H1 (cell line): Measurements from ENCODE around the gene PSKH1. TPM values are rescaled to one million over a fixed set of nuclear protein-coding genes. Genes with fewer than 3 reads are reported as not detected.

ENCODE experiments used
- CTCF ChIA-PET: fragments of 300-600 bp; sonication (Branson Sonifier 250); formaldehyde crosslinking; loops from one replicate; lab custom pipeline; 2021; ENCODE audit not compliant: partially characterized antibody; lab: Charles Lee
- POLR2A ChIA-PET: fragments of 300-600 bp; sonication (Branson Sonifier 250); formaldehyde crosslinking; loops from one replicate; lab custom pipeline; 2021; ENCODE audit warnings: inconsistent platforms; ENCODE audit not compliant: partially characterized antibody; lab: Charles Lee
- DNase-seq, 2 experiments: peaks; one replicate each; pipeline versions ENCODE4 v3.0.0 to v3.0.0-alpha.2; 2010 to 2022; ENCODE audit warnings: low spot score in 2 of 2, low read depth in 1 of 2, mixed read lengths in 1 of 2
- FAIRE-seq: peaks from 2 replicates; lab custom pipeline; 2011; peaks lifted over from hg19 to GRCh38; lab: Jason Lieb, UNC
- H2AFZ ChIP-seq: 2 replicates; pipeline ENCODE4 v1.8.1; 2012; ENCODE audit warnings: low read length, inconsistent platforms
- H2AK5ac ChIP-seq: 2 replicates; pipeline ENCODE4 v1.6.1; 2013; ENCODE audit warnings: low read depth, low read length
- H2BK120ac ChIP-seq: replicated peaks from 2 replicates; pipeline ENCODE3; 2013; ENCODE audit warnings: low read depth, low read length, inconsistent platforms
- H2BK12ac ChIP-seq: 2 replicates; pipeline ENCODE4 v1.6.1; 2013; ENCODE audit warnings: low read depth, low read length
- H2BK15ac ChIP-seq: 2 replicates; pipeline ENCODE4 v1.6.1; 2013; ENCODE audit warnings: low read length
- H2BK20ac ChIP-seq: 2 replicates; pipeline ENCODE4 v1.6.1; 2013; ENCODE audit warnings: low read length
- H2BK5ac ChIP-seq: 2 replicates; pipeline ENCODE4 v1.6.1; 2013; ENCODE audit warnings: low read depth, low read length
- H3K14ac ChIP-seq: 2 replicates; pipeline ENCODE4 v1.6.1; 2013; ENCODE audit warnings: inconsistent platforms; ENCODE audit not compliant: insufficient read length
- H3K18ac ChIP-seq: 2 replicates; pipeline ENCODE4 v1.6.1; 2013; ENCODE audit warnings: low read length; ENCODE audit errors: extremely low read depth
- H3K23ac ChIP-seq: 2 replicates; pipeline ENCODE4 v1.6.1; 2013; ENCODE audit warnings: inconsistent platforms; ENCODE audit not compliant: insufficient read length
- H3K23me2 ChIP-seq: 2 replicates; pipeline ENCODE4 v1.6.1; 2013; ENCODE audit warnings: low read depth, low read length
- H3K27ac ChIP-seq: 2 replicates; pipeline ENCODE4 v1.6.1; 2011; ENCODE audit warnings: low read depth, low read length, inconsistent platforms
- H3K27me3 ChIP-seq, 4 experiments: replicated peaks in 1 of 4; 1 replicate in 1 of 4; 2 replicates in 3 of 4; pipeline versions ENCODE4 v1.6.1 to v1.8.1; 2011 to 2013; ENCODE audit warnings: low read length in 3 of 4, mild to moderate bottlenecking in 3 of 4, inconsistent platforms in 2 of 4, mixed read lengths in 2 of 4, moderate library complexity in 1 of 4; ENCODE audit not compliant: control insufficient read depth in 3 of 4, insufficient read depth in 3 of 4; ENCODE audit errors: extremely low read depth in 1 of 4
- H3K36me3 ChIP-seq, 4 experiments: 2 replicates each; pipeline versions ENCODE4 v1.6.1 to v1.8.1; 2011 to 2013; ENCODE audit warnings: mild to moderate bottlenecking in 4 of 4, low read length in 3 of 4, moderate library complexity in 2 of 4, control low read depth in 1 of 4, inconsistent platforms in 1 of 4; ENCODE audit not compliant: insufficient read depth in 4 of 4, control insufficient read depth in 2 of 4
- H3K4ac ChIP-seq: replicated peaks from 2 replicates; pipeline ENCODE3; 2013; ENCODE audit warnings: low read length, low read depth, mixed read lengths, inconsistent platforms; ENCODE audit not compliant: insufficient read length
- H3K4me1 ChIP-seq, 4 experiments: replicated peaks in 1 of 4; 1 replicate in 1 of 4; 2 replicates in 3 of 4; pipeline versions ENCODE4 v1.6.1 to v1.8.1; 2011 to 2013; ENCODE audit warnings: low read length in 3 of 4, inconsistent platforms in 2 of 4, mixed read lengths in 1 of 4; ENCODE audit not compliant: insufficient read depth in 4 of 4, control insufficient read depth in 3 of 4
- H3K4me2 ChIP-seq, 2 experiments: 2 replicates each; pipeline versions ENCODE4 v1.6.1 to v1.8.1; 2011 to 2013; ENCODE audit warnings: low read depth in 2 of 2, low read length in 2 of 2, control low read depth in 1 of 2, inconsistent platforms in 1 of 2, mild to moderate bottlenecking in 1 of 2; ENCODE audit not compliant: insufficient read depth in 1 of 2
- H3K4me3 ChIP-seq, 4 experiments: fragments of 200-600, 300-600 bp in 1 of 4; sonication (generic), shearing (Covaris generic), sonication (Bioruptor Twin) in 1 of 4; 2 replicates each; pipeline versions ENCODE4 v1.5.1 to v1.8.1; 2011 to 2016; ENCODE audit warnings: low read length in 4 of 4, low read depth in 3 of 4, control low read depth in 2 of 4, inconsistent platforms in 2 of 4, mild to moderate bottlenecking in 2 of 4, mixed read lengths in 1 of 4, moderate library complexity in 1 of 4; ENCODE audit not compliant: insufficient read depth in 2 of 4; ENCODE audit errors: extremely low read depth in 1 of 4
- H3K56ac ChIP-seq: replicated peaks from 2 replicates; pipeline ENCODE3; 2013; ENCODE audit warnings: low read depth, mild to moderate bottlenecking, mixed read lengths, low read length, inconsistent platforms; ENCODE audit not compliant: insufficient read length
- H3K79me1 ChIP-seq: 2 replicates; pipeline ENCODE4 v1.6.1; 2013; ENCODE audit warnings: low read depth, low read length, control low read depth
- H3K79me2 ChIP-seq, 2 experiments: 2 replicates each; pipeline versions ENCODE4 v1.6.1 to v1.8.1; 2012 to 2013; ENCODE audit warnings: low read length in 2 of 2, mild to moderate bottlenecking in 2 of 2, inconsistent platforms in 1 of 2; ENCODE audit not compliant: insufficient read depth in 2 of 2, control insufficient read depth in 1 of 2
- H3K9ac ChIP-seq, 4 experiments: replicated peaks in 1 of 4; 1 replicate in 1 of 4; 2 replicates in 3 of 4; pipeline versions ENCODE4 v1.6.1 to v1.8.1; 2011 to 2013; ENCODE audit warnings: low read depth in 3 of 4, low read length in 3 of 4, control low read depth in 2 of 4, mild to moderate bottlenecking in 2 of 4, moderate library complexity in 2 of 4, inconsistent platforms in 1 of 4; ENCODE audit errors: extremely low read depth in 1 of 4
- H3K9me3 ChIP-seq, 2 experiments: 2 replicates each; pipeline versions ENCODE4 v1.6.1 to v1.8.1; 2012 to 2013; ENCODE audit warnings: mild to moderate bottlenecking in 2 of 2, moderate library complexity in 2 of 2, control low read depth in 1 of 2, inconsistent platforms in 1 of 2, low read depth in 1 of 2, low read length in 1 of 2, mixed read lengths in 1 of 2; ENCODE audit not compliant: insufficient read depth in 2 of 2
- H4K20me1 ChIP-seq, 2 experiments: replicated peaks in 1 of 2; 2 replicates each; pipeline versions ENCODE3 to v1.8.1; 2011 to 2013; ENCODE audit warnings: inconsistent platforms in 2 of 2, low read length in 2 of 2, mild to moderate bottlenecking in 1 of 2; ENCODE audit not compliant: insufficient read depth in 2 of 2, control insufficient read depth in 1 of 2
- H4K5ac ChIP-seq: 2 replicates; pipeline ENCODE4 v1.6.1; 2013; ENCODE audit warnings: low read length, low read depth, mixed read lengths, inconsistent platforms; ENCODE audit not compliant: insufficient read length
- H4K8ac ChIP-seq: 2 replicates; pipeline ENCODE4 v1.8.0; 2013; ENCODE audit warnings: mild to moderate bottlenecking, moderate library complexity, low read length, inconsistent platforms; ENCODE audit not compliant: insufficient read depth; ENCODE audit errors: extremely low read depth
- H4K91ac ChIP-seq: replicated peaks from 2 replicates; pipeline ENCODE3; 2013; ENCODE audit warnings: low read length, mixed read lengths, inconsistent platforms; ENCODE audit not compliant: insufficient read length
- ASH2L ChIP-seq: fragments of 200-600, 300-600 bp; sonication (generic); IDR thresholded peaks from one replicate; pipeline ENCODE4 v1.7.1; 2017; ENCODE audit warnings: low read length
- ATF2 ChIP-seq: IDR thresholded peaks from 2 replicates; pipeline ENCODE4 v1.6.1; 2012; ENCODE audit warnings: low read length, inconsistent platforms
- BACH1 ChIP-seq: IDR thresholded peaks from 2 replicates; pipeline ENCODE4 v1.6.1; 2012; ENCODE audit warnings: low read length, improper control_type of control experiment
- EZH2 ChIP-seq: fragments of 200-600 bp; sonication (generic); IDR thresholded peaks from 2 replicates; pipeline ENCODE4 v1.7.1; 2012; ENCODE audit warnings: low read depth, mild to moderate bottlenecking, moderate library complexity, low read length, inconsistent platforms; ENCODE audit not compliant: severe bottlenecking
- JUN ChIP-seq: IDR thresholded peaks from 2 replicates; pipeline ENCODE4 v1.6.1; 2011; ENCODE audit warnings: low read depth, mild to moderate bottlenecking, improper control_type of control experiment, low read length
- KDM1A ChIP-seq: fragments of 200-600, 300-600 bp; sonication (generic); IDR thresholded peaks from 2 replicates; pipeline ENCODE4 v1.7.1; 2016; ENCODE audit warnings: mild to moderate bottlenecking, low read length, borderline replicate concordance
- MAFK ChIP-seq: IDR thresholded peaks from 2 replicates; pipeline ENCODE4 v1.6.1; 2012; ENCODE audit warnings: low read depth, mild to moderate bottlenecking, improper control_type of control experiment, low read length
- POLR2AphosphoS5 ChIP-seq: IDR thresholded peaks from 2 replicates; pipeline ENCODE4 v1.6.1; 2011; ENCODE audit warnings: low read depth, low read length
- RNF2 ChIP-seq: fragments of 200-900, 300-1000 bp; sonication (generic); IDR thresholded peaks from 2 replicates; pipeline ENCODE4 v1.7.1; 2016; ENCODE audit warnings: borderline replicate concordance, low read depth, mild to moderate bottlenecking, antibody characterized with exemption, low read length; ENCODE audit not compliant: poor library complexity, severe bottlenecking; ENCODE audit errors: missing control alignments
- SP4 ChIP-seq: IDR thresholded peaks from 2 replicates; pipeline ENCODE4 v1.6.1; 2012; ENCODE audit warnings: low read length, inconsistent platforms
- SRF ChIP-seq: IDR thresholded peaks from 2 replicates; pipeline ENCODE4 v1.6.1; 2011; ENCODE audit warnings: mild to moderate bottlenecking, low read depth, low read length, moderate library complexity
- WGBS, 2 experiments: shearing (Covaris generic) in 1 of 2; methylation state at CpG; one replicate each; pipeline versions ENCODE4 v1.1.6 to v1.1.7; 2013 to 2015; ENCODE audit warnings: low lambda C conversion rate in 2 of 2, mixed read lengths in 2 of 2, inconsistent platforms in 1 of 2, low coverage in 1 of 2, missing lambda C conversion rate in 1 of 2; ENCODE audit not compliant: insufficient replicate concordance in 2 of 2, insufficient coverage in 1 of 2, insufficient read length in 1 of 2; ENCODE audit errors: extremely low coverage in 1 of 2, missing lambda C conversion rate in 1 of 2; 5-methylcytosine and 5-hydroxymethylcytosine counted together
- polyA plus RNA-seq, 7 experiments: library from polyadenylated mRNA; depleted of rRNA in 3 of 7; stranded (reverse) in 5 of 7; unstranded in 2 of 7; fragments of >200 nt in 5 of 7; fragments of 200-250 nt in 2 of 7; gene quantifications; 1 replicate in 5 of 7; 2 replicates in 1 of 7; 4 replicates in 1 of 7; pipeline versions ENCODE4 v1.2.1 to v1.2.3, GENCODE V29; 2011 to 2013; ENCODE audit warnings: missing spikeins in 2 of 7, mixed read lengths in 2 of 7
- total RNA-seq: library from RNA; stranded (reverse); fragmentation: NEBNext Ultra II Directional; extraction: Animal tissue kit (Norgen Biotek cat#: 25700); gene quantifications from 2 replicates; pipeline ENCODE4 v1.2.1, GENCODE V29; 2021

Gene PSKH1
- total and polyA plus RNA-seq, 2 of the 8 experiments (the other 6 are each of a cell fraction or from before 2014, with no cell fraction given), result 24.8 to 51.0 TPM

- ChIA-PET POLR2A (interaction anchor here (0.7 to 1.8 kb wide), 3 partner anchors 11 to 46 kb away, joined by 3 to 5 read pairs (median 3); partner anchors contain the start of genes DDX28 and DUS2), CTCF (interaction anchor here (1.2 to 1.5 kb wide), 6 partner anchors 8 to 44 kb away, joined by 3 to 10 read pairs (median 4); no protein-coding TSS in a partner anchor)
- no peak overlapping the region for H3K18ac ChIP-seq
- H3K56ac ChIP-seq, result no peak overlapping the region
- H3K4ac ChIP-seq, result no peak overlapping the region
- no peak overlapping the region for H4K5ac ChIP-seq
- H3K27me3 ChIP-seq, result peaks cover 0 to 2% (median 0%) of the 10 kb centered on the region in 4 experiments; a peak in 2 of 7 replicates
- no peak overlapping the region for H2BK15ac ChIP-seq
- TF ChIP-seq ASH2L (no peak), SP4 (no peak), SRF (no peak), POLR2AphosphoS5 (no peak), JUN (no peak), MAFK (no peak), EZH2 (no peak), KDM1A (no peak), ATF2 (no peak), BACH1 (no peak), RNF2 (no peak)
- H3K14ac ChIP-seq, result no peak overlapping the region
- no peaks in the 10 kb centered on the region for H4K20me1 ChIP-seq
- no peak overlapping the region for H2AFZ ChIP-seq
- H3K9ac ChIP-seq, result no peak overlapping the region
- no peaks in the 10 kb centered on the region; a peak in 1 of 8 replicates for H3K36me3 ChIP-seq
- DNase-seq (no peak), FAIRE-seq (no peak)
- H3K27ac ChIP-seq, result no peak overlapping the region
- 83% methylated on average over 9 of the region's 9 CpGs; no CpG with 5 or more reads in 1 of the 2 experiments for WGBS, 2 experiments
- no peak overlapping the region for H2AK5ac ChIP-seq
- H2BK20ac ChIP-seq, result no peak overlapping the region
- H3K79me1 ChIP-seq, result no peaks in the 10 kb centered on the region
- no peak overlapping the region for H3K23ac ChIP-seq
- H4K8ac ChIP-seq, result no peak overlapping the region
- no peaks in the 10 kb centered on the region; a peak in 1 of 4 replicates for H3K9me3 ChIP-seq
- H2BK5ac ChIP-seq, result no peak overlapping the region
- no peak overlapping the region for H2BK120ac ChIP-seq
- H3K23me2 ChIP-seq, result no peaks in the 10 kb centered on the region
- H3K4me1 ChIP-seq, result peaks cover 0 to 4% (median 0%) of the 10 kb centered on the region in 4 experiments; a peak in 3 of 7 replicates
- H2BK12ac ChIP-seq, result no peak overlapping the region
- H3K4me2 ChIP-seq, result no peak overlapping the region
- H3K79me2 ChIP-seq, result no peaks in the 10 kb centered on the region
- no peak overlapping the region for H4K91ac ChIP-seq
- no peak overlapping the region for H3K4me3 ChIP-seq
Observed at GRCh38 chr16:67977469-67978227, 84.6 kb downstream of the PSKH1 start.
